Activated CD8-positive, alpha-beta T cell treated with anti-CD3 and anti-CD28 coated beads for 36 hours (primary cell): ENCODE results near the gene LY6G5B. TPM values are rescaled to one million over a fixed set of nuclear protein-coding genes. Genes with fewer than 3 reads are reported as not detected.

Experiments
- ATAC-seq: fragments of 200-7000 bp; cut with Tn5 transposase; one replicate; pipeline ENCODE4 v1.10.0; 2021; ENCODE audit warnings: mild to moderate bottlenecking, moderate library complexity
- CTCF ChIA-PET: fragments of 350-600 bp; sonication (Branson Sonifier 250); formaldehyde crosslinking; loops from one replicate; lab custom pipeline; 2021; ENCODE audit warnings: antibody characterized with exemption; lab: Charles Lee
- POLR2A ChIA-PET: fragments of 350-600 bp; sonication (Branson Sonifier 250); formaldehyde crosslinking; loops from one replicate; lab custom pipeline; 2021; ENCODE audit warnings: antibody characterized with exemption; lab: Charles Lee
- DNase-seq: peaks from one replicate; pipeline ENCODE4 v3.0.0-alpha.2; 2020
- H3K27ac Mint-ChIP-seq: one replicate; pipeline ENCODE4 v1.8.0; 2021; ENCODE audit warnings: mild to moderate bottlenecking, mixed read lengths
- H3K27me3 Mint-ChIP-seq: one replicate; pipeline ENCODE4 v1.8.0; 2021; ENCODE audit warnings: mixed read lengths
- H3K36me3 Mint-ChIP-seq: one replicate; pipeline ENCODE4 v1.8.0; 2021; ENCODE audit warnings: low read depth, mixed read lengths
- H3K4me1 Mint-ChIP-seq: one replicate; pipeline ENCODE4 v1.8.0; 2021; ENCODE audit warnings: low read depth, mixed read lengths
- H3K4me3 Mint-ChIP-seq: one replicate; pipeline ENCODE4 v1.8.0; 2021; ENCODE audit warnings: mild to moderate bottlenecking, moderate library complexity, mixed read lengths
- H3K9me3 Mint-ChIP-seq: one replicate; pipeline ENCODE4 v1.8.0; 2021; ENCODE audit warnings: mixed read lengths
- CTCF ChIP-seq: fragments of 200-600 bp; IDR thresholded peaks from one replicate; pipeline ENCODE4 v1.8.0; 2022; ENCODE audit warnings: antibody characterized with exemption, mild to moderate bottlenecking
- intact Hi-C: fragments of 100-400 bp; cut with micrococcal nuclease; formaldehyde crosslinking; loops from one replicate; pipeline ENCODE4 v1.10.0; 2022
- total RNA-seq, 2 experiments: library from RNA; stranded (reverse); gene quantifications; one replicate each; pipeline ENCODE4 v1.2.3, GENCODE V29; 2021

LY6G5B gene
- total RNA-seq, 2 experiments from 2014 or later, result 14.7 to 16.1 TPM

DNA sequence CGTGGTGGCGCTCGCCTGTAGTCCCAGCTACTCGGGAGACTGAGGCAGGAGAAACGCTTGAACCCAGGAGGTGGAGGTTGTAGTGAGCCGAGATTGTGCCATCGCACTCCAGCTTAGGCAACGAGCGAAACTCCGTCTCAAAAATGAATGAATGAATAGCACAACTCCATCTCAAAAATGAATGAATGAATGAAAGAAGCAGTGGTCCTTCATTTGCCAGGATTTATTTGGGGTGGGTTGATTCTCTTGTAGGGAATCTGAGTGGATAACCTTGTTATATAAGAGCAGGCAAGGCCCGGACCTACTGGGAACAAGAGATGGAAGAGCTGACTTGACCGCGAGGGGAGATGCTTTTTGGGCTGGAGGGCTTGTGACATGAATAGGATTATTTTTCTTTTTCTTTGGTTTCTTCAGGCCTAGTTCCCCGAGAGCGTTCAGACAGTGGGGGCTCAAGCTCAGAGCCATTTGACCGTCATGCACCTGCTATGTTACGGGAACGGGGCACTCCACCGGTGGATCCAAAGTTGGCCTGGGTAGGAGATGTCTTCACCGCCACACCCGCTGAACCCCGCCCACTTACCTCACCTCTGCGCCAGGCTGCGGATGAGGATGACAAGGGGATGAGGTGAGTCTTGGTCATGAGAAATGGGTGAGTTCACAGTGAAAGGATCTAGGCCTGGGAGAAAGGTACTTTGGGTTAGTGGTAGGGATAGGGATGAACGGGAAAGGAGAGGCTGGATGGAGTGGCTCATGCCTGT is 39.4 kb upstream of the LY6G5B start:
- Mint-ChIP-seq H3K9me3 (no peaks in the 10 kb centered on the region), H3K4me3 (no peak overlapping the region), H3K4me1 (peaks cover 2% of the 10 kb centered on the region), H3K27me3 (no peaks in the 10 kb centered on the region), H3K36me3 (peaks cover 69% of the 10 kb centered on the region), H3K27ac (no peak overlapping the region)
- TF ChIP-seq CTCF, result no peak
- ChIA-PET CTCF (no interaction called here), POLR2A (interaction anchor here (0.6 to 11.4 kb wide), 8 partner anchors 9 to 244 kb away, joined by 3 to 235 read pairs (median 4); partner anchors contain the start of gene TNF)
- no peak for ATAC-seq
- no peak for DNase-seq
- intact Hi-C loops, result no loop called here

DNA sequence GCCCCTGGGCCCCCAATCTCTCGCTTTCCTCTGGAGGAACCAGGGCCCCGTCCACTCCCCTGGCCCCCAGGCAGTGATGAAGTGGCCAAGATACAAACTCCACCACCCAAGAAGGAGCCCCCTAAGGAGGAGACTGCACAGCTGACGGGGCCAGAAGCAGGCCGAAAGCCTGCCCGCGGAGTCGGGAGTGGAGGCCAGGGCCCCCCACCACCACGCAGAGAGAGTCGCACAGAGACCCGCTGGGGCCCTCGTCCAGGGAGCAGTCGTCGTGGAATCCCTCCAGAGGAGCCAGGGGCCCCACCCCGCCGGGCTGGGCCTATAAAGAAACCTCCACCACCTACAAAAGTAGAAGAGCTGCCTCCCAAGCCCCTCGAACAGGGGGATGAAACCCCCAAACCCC is 38.6 kb upstream of the LY6G5B start:
- intact Hi-C loops, result no loop called here
- no peak overlapping the region for H3K27ac Mint-ChIP-seq
- H3K4me1 Mint-ChIP-seq, result no peaks in the 10 kb centered on the region
- ChIA-PET POLR2A (interaction anchor here (11.4 kb wide), 1 partner anchor 9 kb away, joined by 235 read pairs; no protein-coding TSS in a partner anchor), CTCF (no interaction called here)
- H3K36me3 Mint-ChIP-seq, result peaks cover 66% of the 10 kb centered on the region
- no peak for TF ChIP-seq CTCF
- no peaks in the 10 kb centered on the region for H3K9me3 Mint-ChIP-seq
- ATAC-seq, result no peak
- DNase-seq, result no peak
- no peak overlapping the region for H3K4me3 Mint-ChIP-seq
- H3K27me3 Mint-ChIP-seq, result no peaks in the 10 kb centered on the region

GRCh38 chr6:31631681-31632278 is 38.0 kb upstream of the LY6G5B start:
- ChIA-PET POLR2A (interaction anchor here (11.4 kb wide), 1 partner anchor 8 kb away, joined by 235 read pairs; no protein-coding TSS in a partner anchor), CTCF (no interaction called here)
- intact Hi-C loops, result no loop called here
- Mint-ChIP-seq H3K4me3 (no peak overlapping the region), H3K9me3 (no peaks in the 10 kb centered on the region), H3K4me1 (no peaks in the 10 kb centered on the region), H3K36me3 (peaks cover 63% of the 10 kb centered on the region), H3K27ac (no peak overlapping the region), H3K27me3 (no peaks in the 10 kb centered on the region)
- ATAC-seq (no peak), DNase-seq (no peak)
- TF ChIP-seq CTCF, result no peak

DNA sequence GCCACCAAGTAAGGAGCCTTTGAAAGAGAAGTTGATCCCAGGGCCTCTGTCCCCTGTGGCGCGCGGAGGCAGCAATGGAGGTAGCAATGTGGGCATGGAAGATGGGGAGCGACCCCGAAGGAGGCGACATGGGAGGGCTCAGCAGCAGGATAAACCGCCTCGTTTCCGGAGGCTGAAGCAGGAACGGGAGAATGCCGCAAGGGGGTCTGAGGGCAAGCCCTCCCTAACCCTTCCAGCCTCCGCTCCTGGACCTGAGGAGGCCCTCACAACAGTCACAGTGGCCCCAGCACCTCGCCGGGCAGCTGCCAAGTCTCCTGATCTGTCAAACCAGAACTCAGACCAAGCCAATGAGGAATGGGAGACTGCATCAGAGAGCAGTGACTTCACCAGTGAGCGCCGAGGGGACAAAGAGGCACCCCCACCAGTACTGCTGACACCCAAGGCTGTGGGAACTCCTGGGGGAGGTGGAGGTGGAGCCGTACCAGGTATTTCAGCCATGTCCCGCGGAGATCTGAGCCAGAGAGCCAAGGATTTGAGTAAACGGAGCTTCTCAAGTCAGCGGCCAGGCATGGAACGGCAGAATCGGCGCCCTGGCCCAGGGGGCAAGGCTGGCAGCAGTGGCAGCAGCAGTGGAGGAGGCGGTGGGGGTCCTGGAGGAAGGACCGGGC is 37.4 kb upstream of the LY6G5B start:
- intact Hi-C loops, result no loop called here
- no peak for TF ChIP-seq CTCF
- H3K27ac Mint-ChIP-seq, result peak overlapping the region; percentile 27
- H3K9me3 Mint-ChIP-seq, result no peaks in the 10 kb centered on the region
- ChIA-PET POLR2A (interaction anchor here (0.9 to 16.2 kb wide), 8 partner anchors 6 to 338 kb away, joined by 3 to 235 read pairs (median 14); partner anchors contain the start of genes BAG6 and CSNK2B), CTCF (no interaction called here)
- H3K27me3 Mint-ChIP-seq, result no peaks in the 10 kb centered on the region
- H3K4me3 Mint-ChIP-seq, result no peak overlapping the region
- no peaks in the 10 kb centered on the region for H3K4me1 Mint-ChIP-seq
- peaks cover 60% of the 10 kb centered on the region for H3K36me3 Mint-ChIP-seq
- no peak for ATAC-seq
- DNase-seq, result no peak
